SU-DHL-6 (cell line): Measurements from ENCODE around the gene TALDO1.

ENCODE experiments used
- EZH2phosphoT487 ChIP-seq: fragments of 200-600 bp; sonication (generic), shearing (Covaris generic); conservative IDR thresholded peaks from 2 replicates; pipeline ENCODE4 v1.6.1; 2018; ENCODE audit warnings: mild to moderate bottlenecking, antibody characterized with exemption, low read length, moderate library complexity, mixed read lengths
- TF ChIP-seq, protein P1 (sequence below): fragments of 200-600 bp; sonication (generic); IDR thresholded peaks from one replicate; pipeline ENCODE4 v1.5.1; 2017; ENCODE audit warnings: antibody characterized with exemption, mild to moderate bottlenecking, low read length, moderate library complexity; ENCODE audit not compliant: insufficient read depth, poor library complexity, severe bottlenecking

DNA sequence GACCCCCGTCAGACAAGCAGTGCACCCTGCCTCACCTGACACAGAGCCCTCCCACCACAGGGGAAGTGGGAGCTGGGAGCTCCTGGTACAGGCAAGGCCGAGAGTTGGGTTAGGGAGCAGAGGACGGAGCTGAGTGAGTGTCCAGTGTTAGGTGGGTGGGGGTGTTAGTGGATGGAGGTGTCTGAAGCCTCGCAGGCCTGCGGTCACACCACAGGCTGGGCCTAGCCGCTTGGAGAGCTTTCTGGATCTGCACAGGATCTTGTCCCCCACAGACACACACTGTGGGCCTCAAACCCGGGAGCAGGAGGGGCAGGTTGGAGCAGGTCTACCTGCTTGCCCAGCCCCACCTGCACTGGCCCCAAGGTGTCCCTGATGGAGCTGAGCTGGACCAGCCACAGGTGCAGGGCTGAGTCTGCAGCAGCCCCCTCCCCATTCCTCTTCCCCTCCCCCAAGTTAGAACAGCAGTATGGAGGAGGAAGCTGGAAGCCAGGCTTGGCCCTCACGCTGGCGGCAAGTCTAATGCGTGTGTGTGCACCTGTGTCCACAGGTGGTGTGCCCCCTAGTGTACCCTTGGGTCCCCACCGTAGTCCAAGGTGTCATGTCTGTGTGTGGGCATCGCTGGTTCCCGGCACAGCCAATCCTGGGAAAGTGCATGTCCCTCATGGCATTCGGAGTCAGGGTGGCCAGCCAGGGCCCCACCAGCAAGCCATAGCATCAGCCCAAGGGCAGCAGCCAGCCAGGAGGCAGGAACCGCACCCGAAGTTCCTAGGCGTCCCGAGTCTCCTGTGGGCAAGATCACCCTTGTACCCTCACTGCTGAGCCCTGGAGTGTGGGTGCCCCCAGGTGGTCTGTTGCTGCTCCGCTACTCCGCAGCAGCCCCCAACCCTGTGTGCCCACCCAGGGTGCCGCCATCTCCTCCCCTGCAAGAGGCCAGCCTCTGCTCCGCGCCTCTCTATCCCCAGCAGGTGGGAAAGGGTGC is 32.0 kb downstream of the TALDO1 start:
- TF ChIP-seq, protein P1, sequence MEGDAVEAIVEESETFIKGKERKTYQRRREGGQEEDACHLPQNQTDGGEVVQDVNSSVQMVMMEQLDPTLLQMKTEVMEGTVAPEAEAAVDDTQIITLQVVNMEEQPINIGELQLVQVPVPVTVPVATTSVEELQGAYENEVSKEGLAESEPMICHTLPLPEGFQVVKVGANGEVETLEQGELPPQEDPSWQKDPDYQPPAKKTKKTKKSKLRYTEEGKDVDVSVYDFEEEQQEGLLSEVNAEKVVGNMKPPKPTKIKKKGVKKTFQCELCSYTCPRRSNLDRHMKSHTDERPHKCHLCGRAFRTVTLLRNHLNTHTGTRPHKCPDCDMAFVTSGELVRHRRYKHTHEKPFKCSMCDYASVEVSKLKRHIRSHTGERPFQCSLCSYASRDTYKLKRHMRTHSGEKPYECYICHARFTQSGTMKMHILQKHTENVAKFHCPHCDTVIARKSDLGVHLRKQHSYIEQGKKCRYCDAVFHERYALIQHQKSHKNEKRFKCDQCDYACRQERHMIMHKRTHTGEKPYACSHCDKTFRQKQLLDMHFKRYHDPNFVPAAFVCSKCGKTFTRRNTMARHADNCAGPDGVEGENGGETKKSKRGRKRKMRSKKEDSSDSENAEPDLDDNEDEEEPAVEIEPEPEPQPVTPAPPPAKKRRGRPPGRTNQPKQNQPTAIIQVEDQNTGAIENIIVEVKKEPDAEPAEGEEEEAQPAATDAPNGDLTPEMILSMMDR = no peak
- no peak for TF ChIP-seq EZH2phosphoT487
